ENCODE data around the gene GNAS-AS1.

Gene GNAS-AS1

DNA sequence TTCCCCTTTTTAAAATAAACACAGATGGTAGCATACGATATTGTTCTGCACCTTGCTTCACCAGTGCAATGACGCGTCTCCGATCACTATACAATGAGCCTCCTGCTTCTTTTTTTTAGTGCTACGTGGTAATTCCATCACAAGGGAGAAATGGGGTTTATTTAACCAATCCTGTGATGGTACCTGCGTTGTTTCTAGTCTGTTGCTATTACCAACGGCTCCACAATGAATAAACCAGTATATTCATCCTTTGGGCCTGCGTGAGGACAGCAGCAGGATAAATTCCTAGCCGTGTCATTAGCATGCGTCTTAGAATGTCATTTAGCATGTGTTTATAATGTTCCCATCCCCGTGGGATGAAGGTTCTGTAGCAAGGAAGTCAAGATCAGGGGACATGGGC, 42.9 kb downstream of the GNAS-AS1 start:
- DNase-seq, result no peak

- DNase-seq, result no peak
Measured at GRCh38 chr20:58803533-58803932, 47.2 kb downstream of the GNAS-AS1 start.

DNA sequence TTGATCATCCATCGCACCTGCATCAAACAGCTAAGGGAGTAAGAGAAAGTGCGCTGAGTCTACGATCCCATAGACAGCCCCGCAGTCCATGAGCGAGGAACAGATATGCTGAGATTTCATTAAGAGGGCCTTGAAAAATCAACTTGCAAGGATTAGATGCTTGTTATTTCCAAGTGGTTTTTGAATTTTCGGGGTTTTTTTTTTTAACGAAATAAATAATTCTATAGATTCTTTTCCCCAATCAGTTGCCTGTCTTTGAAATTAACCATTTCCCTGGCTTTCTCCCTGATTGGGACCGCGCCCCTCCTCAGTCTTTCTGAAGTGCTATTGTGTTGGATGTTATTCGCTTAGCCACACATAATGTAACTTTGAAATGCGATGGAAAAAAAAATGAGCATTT, 48.6 kb downstream of the GNAS-AS1 start:
- DNase-seq, result no peak

GRCh38 chr20:58800134-58800871, 50.4 kb downstream of the GNAS-AS1 start:
- no peak for DNase-seq

- DNase-seq, result no peak
Measured at GRCh38 chr20:58797371-58798338, 53.0 kb downstream of the GNAS-AS1 start.

GRCh38 chr20:58795923-58796245, 54.8 kb downstream of the GNAS-AS1 start:
- no peak for DNase-seq

GRCh38 chr20:58795181-58795922, 55.4 kb downstream of the GNAS-AS1 start:
- DNase-seq, result no peak

DNA sequence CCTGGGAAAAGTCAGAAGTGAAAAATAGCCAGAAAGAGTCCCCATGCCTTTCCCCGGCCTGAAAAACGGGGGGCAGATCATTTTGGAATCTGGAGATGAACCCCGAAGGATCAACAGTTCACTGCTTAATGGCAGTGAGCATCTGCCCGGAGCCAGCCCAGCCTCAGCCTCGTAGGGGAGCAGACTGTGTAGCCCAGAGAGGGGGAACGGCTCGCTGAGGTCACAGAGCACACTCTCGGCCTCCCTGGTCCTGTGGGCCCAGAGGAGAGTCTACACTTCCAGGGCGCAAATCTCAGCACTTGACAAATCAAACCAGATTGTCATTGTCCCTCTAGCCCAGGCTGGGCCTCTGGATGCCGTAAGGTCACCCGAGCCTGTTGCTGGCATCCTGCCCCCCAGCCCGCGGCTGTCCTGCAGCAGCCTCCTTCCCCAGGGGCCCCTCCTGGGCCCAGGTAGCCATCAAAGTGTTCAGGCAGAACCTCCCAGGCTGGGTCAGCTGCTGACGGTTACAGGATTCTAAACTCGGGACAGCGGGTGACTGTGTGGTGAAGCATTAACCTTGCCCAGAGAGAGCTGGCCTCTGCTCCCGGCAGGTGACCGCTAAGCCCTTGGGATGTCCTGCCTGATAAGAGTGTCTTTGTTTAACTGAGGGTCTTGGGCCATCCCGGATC, 56.1 kb downstream of the GNAS-AS1 start:
- no peak for DNase-seq

DNA sequence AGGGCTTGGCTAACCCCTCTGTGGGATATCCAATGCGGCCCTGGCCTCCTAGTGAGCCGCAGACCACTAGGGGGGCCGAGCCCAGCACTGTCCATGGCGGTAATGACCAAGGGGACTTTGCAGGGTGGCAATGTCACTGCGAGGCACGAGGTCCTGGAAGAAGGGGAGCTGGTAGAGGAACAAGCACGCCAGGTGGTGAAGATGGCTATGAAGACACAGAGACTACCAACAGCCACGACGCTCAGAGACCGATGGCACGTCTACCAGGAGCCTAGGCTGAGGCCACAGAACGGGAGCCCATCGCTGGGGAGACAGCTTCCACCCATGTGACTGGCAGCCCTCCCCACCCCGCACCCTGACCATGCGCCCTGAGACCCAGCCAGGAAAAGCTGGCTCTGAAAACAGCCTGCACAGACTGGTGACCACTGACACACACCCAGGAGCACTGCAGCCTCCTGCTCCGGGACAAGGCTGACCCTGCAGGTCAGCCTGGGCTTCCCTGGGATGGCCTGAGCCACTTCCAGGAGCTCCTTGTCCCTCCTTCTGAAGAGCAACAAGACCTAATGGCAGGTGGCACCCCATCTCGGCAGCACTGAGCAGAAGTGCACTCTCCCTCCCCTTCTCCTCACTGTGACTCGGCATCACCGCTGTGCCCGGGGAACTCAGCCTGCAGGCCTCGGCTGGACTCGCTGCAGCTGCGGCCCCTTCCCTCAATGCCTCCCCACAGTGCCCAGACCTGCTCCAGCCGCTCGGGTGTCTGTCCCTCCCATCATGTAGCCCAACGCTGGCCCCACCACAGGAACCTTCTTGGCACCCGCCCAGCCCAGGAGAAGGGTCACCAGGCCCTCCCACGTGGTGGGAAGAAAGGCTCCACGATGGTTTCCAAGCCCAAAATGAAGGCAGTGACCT, 56.9 kb downstream of the GNAS-AS1 start:
- DNase-seq, result no peak

DNA sequence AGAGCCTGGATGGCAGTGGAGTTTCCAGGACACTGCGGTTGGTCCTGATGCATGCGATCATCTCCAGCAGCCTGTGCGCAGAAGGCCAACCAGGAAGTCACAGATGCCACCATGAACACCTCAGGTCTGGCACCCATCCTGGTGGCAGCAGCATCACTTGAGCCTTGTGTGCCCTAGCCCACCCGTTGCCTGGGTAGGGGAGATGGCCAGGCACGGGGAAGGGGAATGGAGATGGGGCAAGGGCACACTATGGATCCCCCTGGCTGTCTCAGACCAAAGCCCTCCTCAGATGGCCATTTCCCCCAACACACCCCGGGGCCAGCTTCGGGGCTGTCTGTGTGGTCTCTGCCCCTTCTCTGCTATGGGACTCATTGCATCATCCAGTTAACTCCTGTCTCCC, 58.3 kb downstream of the GNAS-AS1 start:
- no peak for DNase-seq

DNA sequence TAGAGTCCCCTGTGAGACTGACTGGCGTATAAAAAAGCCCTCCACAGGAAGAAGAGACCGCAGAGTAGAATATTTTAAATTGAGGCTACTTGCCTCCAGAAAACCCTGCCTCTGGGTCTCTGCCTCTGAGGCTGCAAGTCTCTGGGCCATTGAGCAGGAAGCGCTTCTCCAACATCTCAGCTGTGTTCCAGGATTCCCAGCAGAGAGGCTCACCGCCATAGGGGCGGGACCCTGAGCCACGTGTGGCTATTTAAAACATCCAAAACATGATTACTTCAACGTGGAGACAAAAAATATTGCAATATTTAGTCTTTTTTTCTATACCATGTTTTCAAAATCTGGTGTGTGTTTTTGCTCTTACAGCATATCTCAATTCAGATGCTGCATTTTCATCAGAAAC, 59.4 kb downstream of the GNAS-AS1 start:
- no peak for DNase-seq

GRCh38 chr20:58790454-58790853, 60.2 kb downstream of the GNAS-AS1 start:
- DNase-seq, result no peak

DNA sequence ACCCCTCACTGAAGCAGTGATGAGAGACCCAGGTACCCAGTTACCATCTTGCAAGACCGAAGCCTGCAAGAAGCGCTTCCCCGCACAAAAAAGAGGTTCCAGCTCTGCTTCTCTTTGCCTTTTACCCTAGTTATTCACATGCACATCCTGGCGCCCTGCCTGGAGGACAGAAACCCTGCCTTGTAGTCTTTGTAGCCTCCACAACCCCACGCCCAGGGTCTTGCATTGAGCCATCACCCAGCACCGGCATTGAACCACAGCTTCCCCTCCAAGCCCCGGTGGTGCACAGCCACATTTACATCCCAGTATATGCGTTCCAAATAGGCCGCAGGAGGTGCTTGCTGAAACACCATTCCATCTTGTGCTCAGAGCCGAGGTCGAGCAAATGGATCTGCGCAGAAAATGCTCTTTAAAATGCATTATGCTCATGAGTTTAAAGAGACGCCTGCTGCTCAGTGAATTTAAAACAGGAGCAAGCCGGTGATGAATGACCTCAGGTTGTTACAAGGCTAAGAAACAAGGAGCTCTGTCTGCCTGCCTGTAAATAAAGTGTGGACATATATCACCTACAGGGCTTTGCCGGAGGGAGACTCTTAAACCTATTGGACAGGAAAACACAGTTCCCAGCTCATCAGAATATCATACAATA, 61.7 kb downstream of the GNAS-AS1 start:
- no peak for DNase-seq

DNA sequence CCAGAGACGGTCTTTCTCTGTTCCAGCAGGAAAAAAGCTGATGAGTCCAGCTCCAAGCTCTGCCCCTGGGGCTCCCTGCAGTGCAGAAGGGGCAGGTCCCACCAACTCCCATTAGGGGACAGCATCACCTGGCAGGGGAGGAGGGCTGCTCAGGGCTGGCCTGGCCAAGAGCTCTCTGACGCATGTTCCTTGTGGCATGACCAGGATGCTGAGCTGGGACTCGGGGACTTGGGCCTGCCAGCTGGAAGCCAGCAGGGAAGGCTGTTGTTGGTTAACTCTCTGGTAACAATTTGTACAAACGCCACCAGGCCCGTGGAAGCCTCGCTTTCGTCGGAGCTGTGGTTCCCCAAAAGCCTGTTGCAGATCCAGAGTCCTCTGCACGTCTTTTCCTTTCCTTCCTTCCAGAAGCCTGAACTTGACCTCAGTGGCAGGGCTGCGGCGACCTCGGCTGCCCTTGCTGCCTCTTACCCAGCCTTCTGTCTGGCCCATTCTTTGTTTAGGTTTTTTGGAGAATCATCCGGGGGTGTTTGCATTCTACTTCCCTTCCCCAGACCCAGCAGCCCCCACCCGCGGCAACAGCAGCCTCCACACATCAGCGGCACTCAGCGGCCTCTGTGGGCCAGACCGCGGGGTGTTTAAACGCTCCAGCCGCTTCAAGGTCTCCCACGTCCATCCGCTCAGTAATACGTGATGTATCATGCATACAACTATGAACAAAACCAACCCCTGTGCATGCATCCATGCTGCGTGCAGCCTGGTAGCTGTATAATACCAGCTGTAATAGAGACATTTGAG, 63.3 kb downstream of the GNAS-AS1 start:
- DNase-seq, result no peak

DNA sequence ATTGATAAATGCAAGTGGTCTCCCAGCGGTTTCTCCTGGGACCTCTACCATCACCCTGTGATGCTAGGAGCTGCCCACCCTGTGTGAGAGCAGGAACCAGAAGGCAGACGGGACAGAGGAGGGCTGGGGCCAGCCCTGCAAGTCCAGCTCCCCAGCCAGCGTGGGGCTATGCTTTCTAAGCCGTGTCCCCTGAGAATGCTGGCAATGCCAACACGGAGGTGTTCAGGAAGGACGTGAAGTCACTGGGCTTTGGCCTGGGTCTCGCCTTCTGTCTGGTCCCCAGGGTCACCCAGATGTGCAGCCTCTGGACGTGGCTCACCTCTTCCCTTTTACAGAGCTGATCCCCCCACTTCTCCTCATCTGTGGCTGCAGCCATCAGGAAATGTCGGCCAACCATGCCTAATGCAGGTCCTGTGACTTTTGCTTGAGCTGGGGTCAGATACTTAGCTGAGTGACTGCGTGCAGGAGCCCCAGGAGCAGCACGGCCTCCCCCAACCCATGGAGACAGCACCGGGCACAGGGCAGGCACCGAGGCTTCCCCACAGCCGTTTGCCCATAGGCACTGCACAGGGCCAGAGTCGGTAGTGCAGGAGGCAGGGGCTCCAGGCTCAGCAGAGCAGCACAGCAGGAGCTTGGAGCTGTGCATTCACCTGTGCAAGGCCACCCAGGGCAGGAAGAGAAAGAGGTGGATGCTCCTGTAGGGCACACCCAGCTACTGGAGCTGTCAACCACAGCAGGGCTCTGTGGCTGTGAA, 66.2 kb downstream of the GNAS-AS1 start:
- DNase-seq, result no peak

DNA sequence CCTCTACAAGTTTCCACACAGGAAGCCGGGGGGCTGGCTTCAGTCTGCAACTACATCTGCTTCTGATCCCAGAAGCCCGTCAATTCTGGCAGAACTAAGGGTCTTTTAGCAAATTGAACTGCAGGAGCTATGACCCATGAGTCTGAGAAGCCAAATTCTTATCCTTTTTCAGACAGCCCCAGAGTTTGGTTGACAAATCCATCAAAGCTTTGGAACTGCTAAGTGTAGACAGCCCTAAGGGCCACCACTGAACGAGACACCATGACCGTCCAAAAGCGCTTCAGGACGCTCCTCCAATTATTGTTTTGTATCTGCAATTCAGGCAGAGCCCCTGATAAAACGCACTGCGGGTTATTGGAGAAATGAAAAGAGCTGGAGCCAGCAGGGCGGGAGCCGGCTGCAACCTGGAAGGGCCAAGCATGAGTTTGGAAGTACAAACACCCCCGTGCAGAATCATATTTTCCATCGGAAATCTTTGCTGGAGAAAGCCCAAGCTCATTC, 67.1 kb downstream of the GNAS-AS1 start:
- no peak for DNase-seq

GRCh38 chr20:58781138-58781537, 69.6 kb downstream of the GNAS-AS1 start:
- DNase-seq, result no peak

GRCh38 chr20:58778760-58779159, 71.9 kb downstream of the GNAS-AS1 start:
- no peak for DNase-seq

- no peak for DNase-seq
Measured at GRCh38 chr20:58777657-58778056, 73.0 kb downstream of the GNAS-AS1 start.

Data from NCI-H526 treated with DMSO at 0.1 percent for 48 hours (cell line).